Measurements from ENCODE around the gene MUC2.

MUC2 gene

DNA sequence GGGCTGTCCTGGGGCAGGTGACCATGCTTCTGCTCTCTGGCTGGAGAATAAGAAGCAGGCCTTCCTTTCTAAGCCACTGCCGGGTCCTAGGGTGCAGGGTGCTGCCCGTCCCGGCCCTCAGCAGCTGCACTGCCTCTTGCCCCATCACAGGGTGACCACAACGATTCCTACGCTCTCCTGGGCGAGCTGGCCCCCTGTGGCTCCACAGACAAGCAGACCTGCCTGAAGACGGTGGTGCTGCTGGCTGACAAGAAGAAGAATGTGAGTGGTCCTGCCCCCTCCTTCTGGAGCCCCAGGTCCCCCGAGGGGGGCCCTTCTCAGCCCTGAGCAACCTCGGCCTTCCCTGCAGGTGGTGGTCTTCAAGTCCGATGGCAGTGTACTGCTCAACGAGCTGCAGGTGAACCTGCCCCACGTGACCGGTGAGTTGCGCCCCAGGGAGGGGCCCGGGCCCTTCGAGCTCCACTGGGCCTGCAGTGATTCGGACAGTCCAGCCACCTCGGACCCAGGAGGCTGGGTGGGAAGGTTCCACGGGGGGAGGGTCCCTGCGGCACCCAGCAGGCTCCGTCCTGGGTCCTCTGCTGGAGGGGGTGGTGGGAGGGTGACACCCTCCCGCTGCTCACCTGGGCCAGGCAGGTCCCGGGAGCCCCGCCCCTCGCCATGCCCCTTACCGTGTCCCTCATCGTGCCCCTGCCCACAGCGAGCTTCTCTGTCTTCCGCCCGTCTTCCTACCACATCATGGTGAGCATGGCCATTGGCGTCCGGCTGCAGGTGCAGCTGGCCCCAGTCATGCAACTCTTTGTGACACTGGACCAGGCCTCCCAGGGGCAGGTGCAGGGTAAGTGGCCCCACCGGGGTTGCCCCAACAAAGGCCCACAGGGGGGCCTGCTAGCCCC, 8.3 kb downstream of the MUC2 start:
- Histone ChIP-seq H3K9me3 (ENCODE audit: control insufficient read depth, insufficient read depth, low read length) (no peaks in the 10 kb centered on the region), H3K36me3 (ENCODE audit: insufficient read depth, low read length) (no peaks in the 10 kb centered on the region), H3K9ac (ENCODE audit: low read depth, low read length) (no peak overlapping the region), H3K4me1 (ENCODE audit: insufficient read depth, low read length) (no peaks in the 10 kb centered on the region)

DNA sequence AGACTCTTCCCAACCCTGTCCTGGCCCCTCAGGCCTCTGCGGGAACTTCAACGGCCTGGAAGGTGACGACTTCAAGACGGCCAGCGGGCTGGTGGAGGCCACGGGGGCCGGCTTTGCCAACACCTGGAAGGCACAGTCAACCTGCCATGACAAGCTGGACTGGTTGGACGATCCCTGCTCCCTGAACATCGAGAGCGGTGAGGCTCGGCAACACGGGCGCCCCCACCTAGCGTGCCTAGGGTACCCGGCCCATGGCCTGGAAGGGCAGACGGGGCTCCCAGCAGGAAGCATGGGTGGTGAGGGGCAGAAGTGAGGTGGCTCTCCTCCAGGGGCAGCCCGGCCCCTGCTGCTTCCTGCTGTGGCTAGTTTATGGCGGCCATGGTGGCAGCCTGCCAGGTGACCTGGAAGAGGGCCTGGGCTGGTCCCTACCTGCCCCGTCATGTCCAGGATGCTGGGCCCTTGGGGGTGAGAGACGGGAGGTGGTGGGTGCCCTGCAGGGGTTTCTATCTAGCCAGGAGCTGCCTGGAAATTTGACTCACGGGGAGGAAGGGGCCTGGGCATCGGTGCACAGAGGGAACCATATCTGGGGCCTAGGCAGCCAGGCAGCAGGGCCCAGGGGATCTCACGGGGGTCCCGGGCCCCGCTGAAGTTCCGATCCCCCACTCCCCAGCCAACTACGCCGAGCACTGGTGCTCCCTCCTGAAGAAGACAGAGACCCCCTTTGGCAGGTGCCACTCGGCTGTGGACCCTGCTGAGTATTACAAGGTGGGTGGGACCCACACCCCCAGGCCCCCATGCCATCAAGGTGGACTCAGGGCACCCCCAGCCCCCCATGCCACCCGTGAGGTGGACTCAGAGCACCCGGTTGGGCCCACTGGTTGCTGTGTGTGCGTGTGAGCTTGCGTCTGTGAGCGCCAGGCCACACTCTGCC, 9.2 kb downstream of the MUC2 start:
- Histone ChIP-seq H3K9ac (ENCODE audit: low read depth, low read length) (no peak overlapping the region), H3K4me1 (ENCODE audit: insufficient read depth, low read length) (no peaks in the 10 kb centered on the region), H3K36me3 (ENCODE audit: insufficient read depth, low read length) (no peaks in the 10 kb centered on the region), H3K9me3 (ENCODE audit: control insufficient read depth, insufficient read depth, low read length) (no peaks in the 10 kb centered on the region)

DNA sequence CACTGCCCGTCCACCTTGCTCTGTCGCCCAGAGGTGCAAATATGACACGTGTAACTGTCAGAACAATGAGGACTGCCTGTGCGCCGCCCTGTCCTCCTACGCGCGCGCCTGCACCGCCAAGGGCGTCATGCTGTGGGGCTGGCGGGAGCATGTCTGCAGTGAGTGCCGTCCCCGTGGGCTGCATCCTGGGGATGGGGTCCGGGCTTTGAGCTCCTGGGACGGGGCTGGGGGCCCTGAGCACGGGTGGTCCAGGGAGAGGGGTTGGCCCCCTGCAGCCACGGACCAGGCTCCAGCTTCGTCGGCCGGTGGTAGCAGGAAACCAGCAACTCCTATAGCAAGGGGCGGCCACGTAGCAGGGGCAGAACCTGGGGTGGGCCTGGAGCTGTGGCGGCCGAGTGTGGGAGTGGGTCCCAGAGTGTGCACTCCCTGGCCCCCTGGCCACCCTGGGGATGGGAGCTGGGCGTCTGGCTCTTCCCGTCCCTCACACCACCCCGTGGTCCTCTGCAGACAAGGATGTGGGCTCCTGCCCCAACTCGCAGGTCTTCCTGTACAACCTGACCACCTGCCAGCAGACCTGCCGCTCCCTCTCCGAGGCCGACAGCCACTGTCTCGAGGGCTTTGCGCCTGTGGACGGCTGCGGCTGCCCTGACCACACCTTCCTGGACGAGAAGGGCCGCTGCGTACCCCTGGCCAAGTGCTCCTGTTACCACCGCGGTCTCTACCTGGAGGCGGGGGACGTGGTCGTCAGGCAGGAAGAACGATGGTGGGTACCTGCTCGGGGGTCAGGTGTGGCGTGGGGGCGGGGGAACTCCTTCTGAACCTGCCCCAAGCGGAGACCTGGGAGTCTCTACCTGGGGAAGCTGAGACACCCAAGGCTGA, 10.1 kb downstream of the MUC2 start:
- Histone ChIP-seq H3K9ac (ENCODE audit: low read depth, low read length) (no peak overlapping the region), H3K4me1 (ENCODE audit: insufficient read depth, low read length) (no peaks in the 10 kb centered on the region), H3K9me3 (ENCODE audit: control insufficient read depth, insufficient read depth, low read length) (no peaks in the 10 kb centered on the region), H3K36me3 (ENCODE audit: insufficient read depth, low read length) (no peaks in the 10 kb centered on the region)

- Histone ChIP-seq H3K9me3 (ENCODE audit: control insufficient read depth, insufficient read depth, low read length) (no peaks in the 10 kb centered on the region), H3K36me3 (ENCODE audit: insufficient read depth, low read length) (no peaks in the 10 kb centered on the region), H3K9ac (ENCODE audit: low read depth, low read length) (no peak overlapping the region)
These were observed 10.9 kb downstream of the MUC2 start for GRCh38 chr11:1085440-1086170.

GRCh38 chr11:1086171-1087102, 11.8 kb downstream of the MUC2 start:
- Histone ChIP-seq H3K4me1 (ENCODE audit: insufficient read depth, low read length) (no peaks in the 10 kb centered on the region), H3K9me3 (ENCODE audit: control insufficient read depth, insufficient read depth, low read length) (no peaks in the 10 kb centered on the region), H3K36me3 (ENCODE audit: insufficient read depth, low read length) (no peaks in the 10 kb centered on the region), H3K9ac (ENCODE audit: low read depth, low read length) (no peak overlapping the region)

More at GRCh38 chr11:1085440-1086170, 10.9 kb downstream of the MUC2 start:
- no peaks in the 10 kb centered on the region for H3K4me1 ChIP-seq (ENCODE audit: insufficient read depth, low read length)

GRCh38 chr11:1087279-1087960, 12.7 kb downstream of the MUC2 start:
- Histone ChIP-seq H3K9me3 (ENCODE audit: control insufficient read depth, insufficient read depth, low read length) (no peaks in the 10 kb centered on the region), H3K4me1 (ENCODE audit: insufficient read depth, low read length) (no peaks in the 10 kb centered on the region), H3K36me3 (ENCODE audit: insufficient read depth, low read length) (no peaks in the 10 kb centered on the region), H3K9ac (ENCODE audit: low read depth, low read length) (no peak overlapping the region)

GRCh38 chr11:1087961-1088926, 13.6 kb downstream of the MUC2 start:
- no peaks in the 10 kb centered on the region for H3K9me3 ChIP-seq (ENCODE audit: control insufficient read depth, insufficient read depth, low read length)

DNA sequence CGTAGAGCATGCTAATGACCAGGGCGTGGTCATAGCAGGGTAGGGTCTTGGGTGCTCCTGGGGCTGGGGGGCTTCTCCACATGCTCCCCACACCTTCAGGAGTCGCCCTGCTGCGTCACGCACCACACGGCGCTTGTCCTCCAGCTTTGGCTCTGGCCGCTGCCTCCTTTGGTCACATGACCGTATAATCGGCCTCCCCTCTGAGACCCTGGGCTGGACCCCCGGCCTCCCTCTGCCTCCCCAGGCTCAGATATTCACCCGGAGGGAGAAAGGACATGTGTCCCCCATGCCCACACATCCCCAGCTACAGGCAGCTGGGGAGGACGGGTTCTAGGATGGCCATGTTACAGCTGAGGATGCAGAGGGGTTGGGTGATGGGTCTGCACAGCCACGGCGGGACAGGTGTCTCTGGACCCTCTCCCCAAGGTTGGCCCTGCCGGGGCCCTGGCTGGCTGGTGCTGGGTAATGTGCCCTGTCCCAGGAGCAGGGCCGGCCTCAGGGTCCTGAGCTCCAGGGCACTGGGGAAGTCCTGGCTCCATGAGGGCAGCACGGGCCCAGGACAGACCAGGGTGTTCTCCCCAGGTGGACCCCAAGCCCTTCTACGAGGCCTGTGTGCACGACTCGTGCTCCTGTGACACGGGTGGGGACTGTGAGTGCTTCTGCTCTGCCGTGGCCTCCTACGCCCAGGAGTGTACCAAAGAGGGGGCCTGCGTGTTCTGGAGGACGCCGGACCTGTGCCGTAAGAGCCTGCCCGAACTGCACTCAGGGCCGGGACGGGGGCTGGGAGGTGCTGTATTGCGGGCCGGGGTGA, 14.5 kb downstream of the MUC2 start:
- no peaks in the 10 kb centered on the region for H3K4me1 ChIP-seq (ENCODE audit: insufficient read depth, low read length)
- H3K9ac ChIP-seq (ENCODE audit: low read depth, low read length), result no peak overlapping the region
- H3K9me3 ChIP-seq (ENCODE audit: control insufficient read depth, insufficient read depth, low read length), result no peaks in the 10 kb centered on the region
- no peaks in the 10 kb centered on the region for H3K36me3 ChIP-seq (ENCODE audit: insufficient read depth, low read length)

More at GRCh38 chr11:1087961-1088926, 13.6 kb downstream of the MUC2 start:
- Histone ChIP-seq H3K9ac (ENCODE audit: low read depth, low read length) (no peak overlapping the region), H3K4me1 (ENCODE audit: insufficient read depth, low read length) (no peaks in the 10 kb centered on the region), H3K36me3 (ENCODE audit: insufficient read depth, low read length) (no peaks in the 10 kb centered on the region)

GRCh38 chr11:1089738-1090599, 15.3 kb downstream of the MUC2 start:
- Histone ChIP-seq H3K9me3 (ENCODE audit: control insufficient read depth, insufficient read depth, low read length) (no peaks in the 10 kb centered on the region), H3K4me1 (ENCODE audit: insufficient read depth, low read length) (no peaks in the 10 kb centered on the region), H3K36me3 (ENCODE audit: insufficient read depth, low read length) (no peaks in the 10 kb centered on the region), H3K9ac (ENCODE audit: low read depth, low read length) (no peak overlapping the region)

- Histone ChIP-seq H3K36me3 (ENCODE audit: insufficient read depth, low read length) (no peaks in the 10 kb centered on the region), H3K9ac (ENCODE audit: low read depth, low read length) (no peak overlapping the region), H3K9me3 (ENCODE audit: control insufficient read depth, insufficient read depth, low read length) (no peaks in the 10 kb centered on the region), H3K4me1 (ENCODE audit: insufficient read depth, low read length) (no peaks in the 10 kb centered on the region)
These were observed 16.1 kb downstream of the MUC2 start for GRCh38 chr11:1090600-1091331.

Data from ES-I3 (cell line).